ENCODE results near the gene ADCY9.

DNA sequence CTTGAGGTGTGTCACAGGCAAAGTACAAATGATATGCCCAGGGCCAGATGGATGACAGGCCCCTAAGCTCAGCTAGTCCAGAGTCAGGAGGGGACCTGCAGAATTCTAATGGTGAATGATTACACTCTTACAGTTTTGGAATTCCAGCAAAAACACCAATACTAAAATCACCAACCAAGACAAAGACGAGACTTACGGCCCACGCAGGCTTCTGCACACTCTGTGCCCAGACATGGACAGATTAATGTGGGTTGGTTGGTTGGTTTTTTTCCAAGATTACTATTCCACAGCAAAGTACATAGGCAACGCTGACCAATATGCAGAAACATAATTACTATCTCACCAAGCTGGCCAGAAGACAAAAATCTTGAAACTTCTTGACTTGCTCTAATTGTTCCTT lies 9.7 kb downstream of the ADCY9 start:
- TF ChIP-seq, protein P1, sequence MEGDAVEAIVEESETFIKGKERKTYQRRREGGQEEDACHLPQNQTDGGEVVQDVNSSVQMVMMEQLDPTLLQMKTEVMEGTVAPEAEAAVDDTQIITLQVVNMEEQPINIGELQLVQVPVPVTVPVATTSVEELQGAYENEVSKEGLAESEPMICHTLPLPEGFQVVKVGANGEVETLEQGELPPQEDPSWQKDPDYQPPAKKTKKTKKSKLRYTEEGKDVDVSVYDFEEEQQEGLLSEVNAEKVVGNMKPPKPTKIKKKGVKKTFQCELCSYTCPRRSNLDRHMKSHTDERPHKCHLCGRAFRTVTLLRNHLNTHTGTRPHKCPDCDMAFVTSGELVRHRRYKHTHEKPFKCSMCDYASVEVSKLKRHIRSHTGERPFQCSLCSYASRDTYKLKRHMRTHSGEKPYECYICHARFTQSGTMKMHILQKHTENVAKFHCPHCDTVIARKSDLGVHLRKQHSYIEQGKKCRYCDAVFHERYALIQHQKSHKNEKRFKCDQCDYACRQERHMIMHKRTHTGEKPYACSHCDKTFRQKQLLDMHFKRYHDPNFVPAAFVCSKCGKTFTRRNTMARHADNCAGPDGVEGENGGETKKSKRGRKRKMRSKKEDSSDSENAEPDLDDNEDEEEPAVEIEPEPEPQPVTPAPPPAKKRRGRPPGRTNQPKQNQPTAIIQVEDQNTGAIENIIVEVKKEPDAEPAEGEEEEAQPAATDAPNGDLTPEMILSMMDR (IDR thresholded peaks at IDR 0.05), result no peak
- no peak for TF ChIP-seq POLR2A (IDR thresholded peaks at IDR 0.05)
- no peak for TF ChIP-seq POLR2AphosphoS5 (IDR thresholded peaks at IDR 0.05)

Measured in breast epithelium (tissue), 3 donors.